Superior temporal gyrus (tissue), 1 donor: Measurements from ENCODE around the gene HOXA4.

Experiments used
- DNase-seq: peaks from one replicate; pipeline ENCODE4 v3.0.0-alpha.2; 2016; ENCODE audit errors: extremely low spot score

The HOXA4 gene

GRCh38 chr7:27106181-27106900, 24.2 kb downstream of the HOXA4 start:
- DNase-seq: no peak

GRCh38 chr7:27105301-27106031, 25.1 kb downstream of the HOXA4 start:
- DNase-seq: no peak

GRCh38 chr7:27104341-27105058, 26.1 kb downstream of the HOXA4 start:
- DNase-seq: no peak

GRCh38 chr7:27103489-27104226, 26.9 kb downstream of the HOXA4 start:
- DNase-seq: no peak

- no peak for DNase-seq
Observed at GRCh38 chr7:27102581-27103442, 27.7 kb downstream of the HOXA4 start, which contains the start of gene HOXA2. HOXA2 (minus strand) TSS chr7:27102683; CDS start chr7:27102500, 183 bp downstream.

GRCh38 chr7:27101957-27102580, 28.5 kb downstream of the HOXA4 start:
- DNase-seq: no peak

- no peak for DNase-seq
Observed at GRCh38 chr7:27101171-27101956, 29.2 kb downstream of the HOXA4 start.

- DNase-seq: no peak
Observed at GRCh38 chr7:27100694-27101170, 29.8 kb downstream of the HOXA4 start.

GRCh38 chr7:27099453-27100370, 30.8 kb downstream of the HOXA4 start:
- DNase-seq: no peak

GRCh38 chr7:27098578-27099451, 31.7 kb downstream of the HOXA4 start:
- no peak for DNase-seq

GRCh38 chr7:27097686-27098577, 32.6 kb downstream of the HOXA4 start:
- no peak for DNase-seq

- DNase-seq: no peak
Observed at GRCh38 chr7:27096768-27097514, 33.6 kb downstream of the HOXA4 start.

GRCh38 chr7:27095897-27096767, 34.4 kb downstream of the HOXA4 start, which contains the start of gene HOXA1:
HOXA1 (minus strand) TSS chr7:27096000; CDS start chr7:27095912, 88 bp downstream.
- DNase-seq: no peak
